Keratinocyte (primary cell): ENCODE measurements around the gene GIT2. TPM values are rescaled to one million over a fixed set of nuclear protein-coding genes. Genes with fewer than 3 reads are reported as not detected.
"Not testable (repeated sequence)": the region's sequence is repeated elsewhere in the genome, so short reads cannot be mapped to it uniquely, and the experiment has no call there.

Experiments used
- DNase-seq: peaks from one replicate; pipeline ENCODE4 v3.0.0-alpha.2; 2011; ENCODE audit warnings: low read depth, missing footprints, low spot score
- FAIRE-seq: peaks from 2 replicates; lab custom pipeline; 2011; peaks lifted over from hg19 to GRCh38; lab: Jason Lieb, UNC
- H2AFZ ChIP-seq: 2 replicates; pipeline ENCODE4 v1.6.0; 2012; ENCODE audit warnings: low read length, control low read depth, inconsistent platforms; ENCODE audit not compliant: control insufficient read depth
- H3K27ac ChIP-seq: 2 replicates; pipeline ENCODE4 v1.5.1; 2011; ENCODE audit warnings: low read length; ENCODE audit not compliant: control insufficient read depth, insufficient read depth
- H3K27me3 ChIP-seq: 3 replicates; pipeline ENCODE4 v1.6.0; 2011; ENCODE audit warnings: low read length; ENCODE audit not compliant: control insufficient read depth, insufficient read depth; ENCODE audit errors: extremely low read depth
- H3K36me3 ChIP-seq, 2 experiments: 2 replicates in 1 of 2; 3 replicates in 1 of 2; pipeline ENCODE4 v1.5.1; 2011; ENCODE audit warnings: low read length in 2 of 2, mild to moderate bottlenecking in 1 of 2; ENCODE audit not compliant: control insufficient read depth in 2 of 2, insufficient read depth in 2 of 2; ENCODE audit errors: extremely low read depth in 1 of 2
- H3K4me1 ChIP-seq: 3 replicates; pipeline ENCODE4 v1.5.1; 2011; ENCODE audit warnings: low read length; ENCODE audit not compliant: control insufficient read depth, insufficient read depth; ENCODE audit errors: extremely low read depth
- H3K4me2 ChIP-seq: 3 replicates; pipeline ENCODE4 v1.6.0; 2011; ENCODE audit warnings: low read depth, low read length; ENCODE audit not compliant: control insufficient read depth, insufficient read depth; ENCODE audit errors: extremely low read depth
- H3K4me3 ChIP-seq, 3 experiments: fragments of 200-600 bp in 1 of 3; sonication (generic) in 1 of 3; 2 replicates in 2 of 3; 3 replicates in 1 of 3; pipeline ENCODE4 v1.5.1; 2011 to 2016; ENCODE audit warnings: low read length in 3 of 3, mild to moderate bottlenecking in 3 of 3, control low read depth in 2 of 3, inconsistent platforms in 1 of 3, low read depth in 1 of 3, mixed read lengths in 1 of 3, mixed run types in 1 of 3, moderate library complexity in 1 of 3; ENCODE audit not compliant: control insufficient read depth in 2 of 3, insufficient read depth in 2 of 3; ENCODE audit errors: extremely low read depth in 1 of 3
- H3K79me2 ChIP-seq: 2 replicates; pipeline ENCODE4 v1.6.0; 2012; ENCODE audit warnings: low read length; ENCODE audit not compliant: control insufficient read depth, insufficient read depth
- H3K9ac ChIP-seq: 3 replicates; pipeline ENCODE4 v1.6.0; 2011; ENCODE audit warnings: low read length; ENCODE audit not compliant: control insufficient read depth, insufficient read depth; ENCODE audit errors: extremely low read depth
- H3K9me1 ChIP-seq: 3 replicates; pipeline ENCODE4 v1.6.0; 2011; ENCODE audit warnings: low read length; ENCODE audit not compliant: control insufficient read depth, insufficient read depth; ENCODE audit errors: extremely low read depth
- H3K9me3 ChIP-seq: 2 replicates; pipeline ENCODE4 v1.5.1; 2012; ENCODE audit warnings: low read depth, low read length; ENCODE audit not compliant: control insufficient read depth
- H4K20me1 ChIP-seq: 3 replicates; pipeline ENCODE4 v1.6.0; 2011; ENCODE audit warnings: low read length; ENCODE audit not compliant: control insufficient read depth, insufficient read depth; ENCODE audit errors: extremely low read depth
- EZH2 ChIP-seq: IDR thresholded peaks from one replicate; pipeline ENCODE4 v1.6.1; 2012; ENCODE audit warnings: inconsistent platforms, mild to moderate bottlenecking, low read length, moderate library complexity
- dilution Hi-C: fragments of 300-500 bp; cut with MboI; formaldehyde crosslinking; loops from one replicate; pipeline ENCODE4 v1.7.0; 2020; ENCODE audit warnings: low sequenced_read_pairs; ENCODE audit not compliant: extremely low pct_ligation_motif_present
- polyA plus RNA-seq, 5 experiments: library from polyadenylated mRNA; depleted of rRNA in 3 of 5; stranded (reverse) in 3 of 5; stranded (forward) in 1 of 5; unstranded in 1 of 5; fragments of >200 nt; gene quantifications; 1 replicate in 1 of 5; 2 replicates in 3 of 5; 3 replicates in 1 of 5; pipeline versions ENCODE4 v1.2.1 to v1.2.3, GENCODE V29; 2011 to 2012; ENCODE audit warnings: missing spikeins in 2 of 5, low read depth in 1 of 5, low replicate concordance in 1 of 5
- TF ChIP-seq, protein P1 (sequence below), 3 experiments: IDR thresholded peaks in 1 of 3; conservative IDR thresholded peaks in 1 of 3; optimal IDR thresholded peaks in 1 of 3; 2 replicates in 2 of 3; 3 replicates in 1 of 3; pipeline versions ENCODE3 to v1.5.1; 2011; ENCODE audit warnings: low read length in 3 of 3, mild to moderate bottlenecking in 3 of 3, moderate library complexity in 2 of 3, control low read depth in 1 of 3, inconsistent platforms in 1 of 3; ENCODE audit not compliant: insufficient read depth in 2 of 3; ENCODE audit errors: extremely low read depth in 1 of 3

The GIT2 gene
- polyA plus RNA-seq, 1 donor (not counting 4 experiments of a cell fraction or from before 2014, with no cell fraction given): 25.9 TPM

GRCh38 chr12:109988274-109988673 is 7.9 kb downstream of the GIT2 start:
- no peak overlapping the region for H3K4me3 ChIP-seq
- H3K4me1 ChIP-seq: no peaks in the 10 kb centered on the region
- H3K27me3 ChIP-seq: no peaks in the 10 kb centered on the region
- no peak for DNase-seq
- H2AFZ ChIP-seq: no peak overlapping the region
- H3K9me3 ChIP-seq: no peaks in the 10 kb centered on the region
- no peak for FAIRE-seq
- no peaks in the 10 kb centered on the region for H4K20me1 ChIP-seq
- dilution Hi-C loops: no loop called here
- H3K79me2 ChIP-seq: peaks cover 16% of the 10 kb centered on the region
- TF ChIP-seq, protein P1, sequence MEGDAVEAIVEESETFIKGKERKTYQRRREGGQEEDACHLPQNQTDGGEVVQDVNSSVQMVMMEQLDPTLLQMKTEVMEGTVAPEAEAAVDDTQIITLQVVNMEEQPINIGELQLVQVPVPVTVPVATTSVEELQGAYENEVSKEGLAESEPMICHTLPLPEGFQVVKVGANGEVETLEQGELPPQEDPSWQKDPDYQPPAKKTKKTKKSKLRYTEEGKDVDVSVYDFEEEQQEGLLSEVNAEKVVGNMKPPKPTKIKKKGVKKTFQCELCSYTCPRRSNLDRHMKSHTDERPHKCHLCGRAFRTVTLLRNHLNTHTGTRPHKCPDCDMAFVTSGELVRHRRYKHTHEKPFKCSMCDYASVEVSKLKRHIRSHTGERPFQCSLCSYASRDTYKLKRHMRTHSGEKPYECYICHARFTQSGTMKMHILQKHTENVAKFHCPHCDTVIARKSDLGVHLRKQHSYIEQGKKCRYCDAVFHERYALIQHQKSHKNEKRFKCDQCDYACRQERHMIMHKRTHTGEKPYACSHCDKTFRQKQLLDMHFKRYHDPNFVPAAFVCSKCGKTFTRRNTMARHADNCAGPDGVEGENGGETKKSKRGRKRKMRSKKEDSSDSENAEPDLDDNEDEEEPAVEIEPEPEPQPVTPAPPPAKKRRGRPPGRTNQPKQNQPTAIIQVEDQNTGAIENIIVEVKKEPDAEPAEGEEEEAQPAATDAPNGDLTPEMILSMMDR (optimal IDR thresholded peaks at IDR 0.05 in 1 of 3, IDR thresholded peaks at IDR 0.05 in 1 of 3, conservative IDR thresholded peaks at IDR 0.05 in 1 of 3; ENCODE audit: extremely low read depth in 1 of 3, insufficient read depth in 2 of 3, low read length in 3 of 3): no peak
- TF ChIP-seq EZH2: no peak
- no peaks in the 10 kb centered on the region for H3K9me1 ChIP-seq
- peaks cover 14 to 30% of the 10 kb centered on the region in 2 experiments for H3K36me3 ChIP-seq
- H3K4me2 ChIP-seq: no peak overlapping the region
- no peak overlapping the region for H3K27ac ChIP-seq
- H3K9ac ChIP-seq: no peak overlapping the region

DNA sequence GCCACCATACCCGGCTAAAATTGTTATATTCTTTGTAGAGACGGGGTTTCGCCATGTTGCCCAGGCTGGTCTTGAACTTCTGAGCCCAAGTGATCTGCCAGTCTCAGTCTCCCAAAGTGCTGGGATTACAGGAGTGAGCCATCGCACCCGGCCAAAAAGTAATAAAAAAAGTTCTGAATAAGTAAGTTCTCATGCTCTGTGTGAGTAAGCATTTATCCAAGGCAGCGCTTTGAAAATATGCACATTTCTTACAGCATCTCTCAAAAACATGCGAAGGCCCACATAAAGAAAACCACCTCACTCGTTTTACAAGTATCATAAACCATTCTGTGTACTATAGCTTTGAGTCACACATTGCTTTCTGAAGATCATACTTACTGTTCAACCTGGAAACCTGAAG is 8.6 kb downstream of the GIT2 start:
- Histone ChIP-seq H3K27ac (no peak overlapping the region), H4K20me1 (no peaks in the 10 kb centered on the region), H3K9me3 (no peaks in the 10 kb centered on the region), H3K36me3 (peaks cover 16 to 30% of the 10 kb centered on the region in 2 experiments), H3K4me1 (no peaks in the 10 kb centered on the region), H2AFZ (no peak overlapping the region), H3K9me1 (no peaks in the 10 kb centered on the region), H3K79me2 (peaks cover 9% of the 10 kb centered on the region), H3K27me3 (no peaks in the 10 kb centered on the region), H3K4me3 (no peak overlapping the region), H3K9ac (no peak overlapping the region), H3K4me2 (no peak overlapping the region)
- DNase-seq (no peak), FAIRE-seq (no peak)
- dilution Hi-C loops: no loop called here
- TF ChIP-seq EZH2: no peak
- TF ChIP-seq, protein P1 (optimal IDR thresholded peaks at IDR 0.05 in 1 of 3, IDR thresholded peaks at IDR 0.05 in 1 of 3, conservative IDR thresholded peaks at IDR 0.05 in 1 of 3; ENCODE audit: extremely low read depth in 1 of 3, insufficient read depth in 2 of 3, low read length in 3 of 3): no peak

- H3K27me3 ChIP-seq, dilution Hi-C loops, H3K9me3 ChIP-seq, H3K27ac ChIP-seq, H3K9ac ChIP-seq, H2AFZ ChIP-seq, H3K4me1 ChIP-seq, H3K4me2 ChIP-seq, FAIRE-seq, H3K4me3 ChIP-seq, DNase-seq, H3K9me1 ChIP-seq, H3K79me2 ChIP-seq, H4K20me1 ChIP-seq: not testable (repeated sequence)
- H3K36me3 ChIP-seq: peaks cover 16 to 31% of the 10 kb centered on the region in 2 experiments
Measured at GRCh38 chr12:109986236-109986635, 9.9 kb downstream of the GIT2 start.
